Endothelial cell of umbilical vein (primary cell): ENCODE data around the gene ITGA8. TPM values are rescaled to one million over a fixed set of nuclear protein-coding genes. Genes with fewer than 3 reads are reported as not detected.

Source experiments
- BruUV-seq: library from RNA; stranded (reverse); fragments of 400-500 nt; replicated peaks from 2 replicates; lab custom pipeline; 2021; lab: Mats Ljungman, UMichigan
- CTCF ChIA-PET: fragments of 300-600, 350-600 bp; sonication (Branson Sonifier 250); formaldehyde crosslinking; loops from one replicate; lab custom pipeline; 2021; ENCODE audit warnings: antibody characterized with exemption, inconsistent platforms; lab: Charles Lee
- POLR2A ChIA-PET: fragments of 300-600, 350-600 bp; sonication (Branson Sonifier 250); formaldehyde crosslinking; loops from one replicate; lab custom pipeline; 2021; ENCODE audit warnings: antibody characterized with exemption, inconsistent platforms; lab: Charles Lee
- DNase-seq: peaks from one replicate; pipeline ENCODE4 v3.0.0-alpha.2; 2011; ENCODE audit warnings: low read depth, low spot score
- FAIRE-seq: peaks from 2 replicates; lab custom pipeline; 2011; peaks lifted over from hg19 to GRCh38; lab: Jason Lieb, UNC
- H2AFZ ChIP-seq: 2 replicates; pipeline ENCODE4 v1.6.0; 2012; ENCODE audit warnings: low read depth, low read length, control low read depth, inconsistent platforms
- H3K27ac ChIP-seq: 2 replicates; pipeline ENCODE4 v1.5.1; 2011; ENCODE audit warnings: low read depth, mild to moderate bottlenecking, control low read depth, low read length, moderate library complexity; ENCODE audit not compliant: insufficient read depth
- H3K27me3 ChIP-seq, 2 experiments: 2 replicates each; pipeline versions ENCODE4 v1.6.0 to v1.6.1; 2011; ENCODE audit warnings: low read length in 2 of 2, mixed read lengths in 1 of 2; ENCODE audit not compliant: control insufficient read depth in 2 of 2, insufficient read depth in 2 of 2
- H3K36me3 ChIP-seq, 2 experiments: 2 replicates in 1 of 2; 3 replicates in 1 of 2; pipeline ENCODE4 v1.5.1; 2011; ENCODE audit warnings: low read length in 2 of 2, mild to moderate bottlenecking in 1 of 2, moderate library complexity in 1 of 2; ENCODE audit not compliant: control insufficient read depth in 2 of 2, insufficient read depth in 2 of 2; ENCODE audit errors: extremely low read depth in 1 of 2
- H3K4me1 ChIP-seq: 3 replicates; pipeline ENCODE4 v1.5.1; 2011; ENCODE audit warnings: mild to moderate bottlenecking, low read length; ENCODE audit not compliant: control insufficient read depth, insufficient read depth; ENCODE audit errors: extremely low read depth
- H3K4me2 ChIP-seq: 2 replicates; pipeline ENCODE4 v1.6.1; 2011; ENCODE audit warnings: low read length, control low read depth, mixed read lengths; ENCODE audit not compliant: insufficient read depth
- H3K4me3 ChIP-seq, 3 experiments: fragments of 200-600 bp in 1 of 3; sonication (generic), shearing (Covaris generic) in 1 of 3; replicated peaks in 1 of 3; 2 replicates each; pipeline ENCODE4 v1.5.1; 2011 to 2016; ENCODE audit warnings: control low read depth in 3 of 3, low read length in 3 of 3, mild to moderate bottlenecking in 2 of 3, inconsistent platforms in 1 of 3, low read depth in 1 of 3, moderate library complexity in 1 of 3; ENCODE audit not compliant: insufficient read depth in 1 of 3
- H3K79me2 ChIP-seq: 2 replicates; pipeline ENCODE4 v1.6.0; 2012; ENCODE audit warnings: low read length, inconsistent platforms; ENCODE audit not compliant: control insufficient read depth, insufficient read depth
- H3K9ac ChIP-seq: replicated peaks from 2 replicates; pipeline ENCODE3; 2011; ENCODE audit warnings: low read length, control low read depth; ENCODE audit not compliant: insufficient read depth; ENCODE audit errors: extremely low read depth
- H3K9me1 ChIP-seq: replicated peaks from 3 replicates; pipeline ENCODE4 v1.6.0; 2011; ENCODE audit warnings: mild to moderate bottlenecking, low read length; ENCODE audit not compliant: control insufficient read depth, insufficient read depth; ENCODE audit errors: extremely low read depth
- H3K9me3 ChIP-seq: replicated peaks from 2 replicates; pipeline ENCODE4 v1.5.1; 2012; ENCODE audit warnings: low read length, inconsistent platforms; ENCODE audit not compliant: control insufficient read depth, insufficient read depth
- H4K20me1 ChIP-seq: replicated peaks from 2 replicates; pipeline ENCODE3; 2011; ENCODE audit warnings: mild to moderate bottlenecking, low read length; ENCODE audit not compliant: control insufficient read depth, insufficient read depth; ENCODE audit errors: extremely low read depth
- EZH2 ChIP-seq: IDR thresholded peaks from 2 replicates; pipeline ENCODE4 v1.6.1; 2012; ENCODE audit warnings: borderline replicate concordance, low read depth, mild to moderate bottlenecking, moderate library complexity, low read length, inconsistent platforms; ENCODE audit not compliant: severe bottlenecking
- FOS ChIP-seq: IDR thresholded peaks from 2 replicates; pipeline ENCODE4 v1.6.1; 2011; ENCODE audit warnings: mild to moderate bottlenecking, low read length, moderate library complexity, borderline replicate concordance; ENCODE audit not compliant: insufficient read depth
- GATA2 ChIP-seq: IDR thresholded peaks from 2 replicates; pipeline ENCODE4 v1.7.0; 2011; ENCODE audit warnings: low read depth, mild to moderate bottlenecking, moderate library complexity, mixed read lengths, low read length; ENCODE audit not compliant: insufficient read length, insufficient read depth
- JUN ChIP-seq: IDR thresholded peaks from 2 replicates; pipeline ENCODE4 v1.6.1; 2011; ENCODE audit warnings: borderline replicate concordance, low read depth; ENCODE audit not compliant: insufficient read length, insufficient read depth
- MYC ChIP-seq: IDR thresholded peaks from one replicate; pipeline ENCODE4 v1.6.1; 2011; ENCODE audit warnings: mild to moderate bottlenecking, low read depth, low read length
- dilution Hi-C: fragments of 300-500 bp; cut with MboI; formaldehyde crosslinking; loops from one replicate; pipeline ENCODE4 v1.15.0; 2019; ENCODE audit warnings: low sequenced_read_pairs; ENCODE audit not compliant: extremely low pct_ligation_motif_present
- intact Hi-C: fragments of 100-400 bp; cut with micrococcal nuclease; formaldehyde crosslinking; loops from one replicate; pipeline ENCODE4 v1.10.0; 2022
- polyA plus RNA-seq, 4 experiments: library from polyadenylated mRNA; depleted of rRNA in 3 of 4; stranded (reverse) in 3 of 4; unstranded in 1 of 4; fragments of >200 nt; gene quantifications; 2 replicates each; pipeline versions ENCODE4 v1.2.1 to v1.2.3, GENCODE V29; 2011 to 2012; ENCODE audit warnings: missing spikeins in 1 of 4
- total RNA-seq: library from RNA; stranded (reverse); gene quantifications from 2 replicates; pipeline ENCODE4 v1.2.3, GENCODE V29; 2021

ITGA8 gene
- total and polyA plus RNA-seq, 2 donors (not counting 3 experiments of a cell fraction or from before 2014, with no cell fraction given): 0.04 to 0.40 TPM

DNA sequence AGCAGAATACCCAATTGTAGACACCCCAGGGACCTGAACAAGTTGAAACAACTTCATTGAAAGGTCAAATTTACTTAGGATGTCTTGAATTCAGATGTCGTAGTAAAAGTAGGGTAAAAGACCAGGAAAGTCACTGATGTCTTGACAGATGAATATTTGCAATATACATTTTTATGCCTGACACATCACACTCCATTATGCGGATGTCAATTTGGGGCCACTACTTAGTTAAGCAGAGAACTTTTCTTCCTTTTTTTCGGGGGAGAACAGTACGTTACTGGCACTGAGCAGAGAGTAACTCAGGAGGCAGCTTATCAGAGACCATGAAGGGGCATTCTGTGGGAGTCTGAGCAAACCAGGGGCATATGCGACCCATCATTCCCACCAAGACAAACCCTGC is 4.9 kb downstream of the ITGA8 start:
- DNase-seq (no peak), FAIRE-seq (no peak)
- Histone ChIP-seq H3K79me2 (no peaks in the 10 kb centered on the region), H3K9me3 (no peaks in the 10 kb centered on the region), H3K27ac (no peak overlapping the region), H3K4me2 (no peak overlapping the region), H3K4me1 (no peaks in the 10 kb centered on the region), H3K9ac (no peak overlapping the region), H2AFZ (no peak overlapping the region), H4K20me1 (no peaks in the 10 kb centered on the region), H3K27me3 (peaks cover 11 to 12% of the 10 kb centered on the region in 2 experiments), H3K4me3 (no peak overlapping the region), H3K36me3 (no peaks in the 10 kb centered on the region), H3K9me1 (no peaks in the 10 kb centered on the region)
- POLR2A ChIA-PET: no interaction called here
- intact Hi-C loops: no loop called here
- CTCF ChIA-PET: interaction anchor here (1.0 to 6.9 kb wide), 14 partner anchors 9 to 284 kb away, joined by 3 to 89 read pairs (median 10); no protein-coding TSS in a partner anchor
- dilution Hi-C loops: no loop called here
- BruUV-seq: no TSS peak
- TF ChIP-seq FOS: no peak
- TF ChIP-seq GATA2: no peak
- TF ChIP-seq JUN: no peak

DNA sequence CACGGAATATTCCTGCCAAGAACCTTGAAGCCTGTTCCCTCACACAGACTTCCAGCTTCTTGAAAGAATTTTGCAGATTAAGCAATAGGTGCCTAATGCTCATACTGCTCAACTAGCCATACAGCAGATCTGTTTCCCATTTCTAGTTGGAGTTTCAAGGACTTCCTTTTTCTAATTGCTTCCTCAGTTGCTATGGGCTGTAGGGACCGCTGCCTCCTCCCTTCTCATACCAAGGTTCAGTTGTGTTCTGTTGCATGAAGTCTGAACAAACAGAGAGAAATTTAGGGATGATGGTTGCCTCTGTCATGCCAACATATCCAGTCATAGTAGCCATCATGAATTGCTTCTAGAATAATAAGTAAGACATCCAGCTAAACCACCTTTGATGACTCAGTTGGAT is 6.8 kb downstream of the ITGA8 start:
- Histone ChIP-seq H3K9me3 (no peaks in the 10 kb centered on the region), H3K4me2 (no peak overlapping the region), H3K4me1 (no peaks in the 10 kb centered on the region), H3K4me3 (no peak overlapping the region), H2AFZ (no peak overlapping the region), H3K27me3 (no peaks in the 10 kb centered on the region), H3K27ac (no peak overlapping the region), H4K20me1 (no peaks in the 10 kb centered on the region), H3K9me1 (no peaks in the 10 kb centered on the region), H3K9ac (no peak overlapping the region), H3K79me2 (no peaks in the 10 kb centered on the region), H3K36me3 (no peaks in the 10 kb centered on the region)
- POLR2A ChIA-PET: no interaction called here
- CTCF ChIA-PET: interaction anchor here (1.4 to 6.9 kb wide), 3 partner anchors 66 to 274 kb away, joined by 4 to 89 read pairs (median 5); no protein-coding TSS in a partner anchor
- no peak for DNase-seq
- FAIRE-seq: no peak
- intact Hi-C loops: no loop called here
- no peak for TF ChIP-seq MYC
- TF ChIP-seq EZH2: no peak
- TF ChIP-seq FOS: no peak
- TF ChIP-seq JUN: no peak
- dilution Hi-C loops: no loop called here
- no TSS peak for BruUV-seq
